Measurements from ENCODE around the gene DHRS4.

- no peak for TF ChIP-seq TEAD4 (IDR thresholded peaks at IDR 0.05)
- TF ChIP-seq RAD21 (IDR thresholded peaks at IDR 0.05; ENCODE audit: low read depth) = no peak
- TF ChIP-seq CREB1 (IDR thresholded peaks at IDR 0.05; ENCODE audit: low read depth) = no peak
- no peak for TF ChIP-seq EGR1 (IDR thresholded peaks at IDR 0.05)
- no peak for TF ChIP-seq FOXM1 (IDR thresholded peaks at IDR 0.05; ENCODE audit: borderline replicate concordance, low read depth)
- TF ChIP-seq TAF1 (IDR thresholded peaks at IDR 0.05; ENCODE audit: low read depth) = no peak
- TF ChIP-seq MAX (IDR thresholded peaks at IDR 0.05) = no peak
- no peak for TF ChIP-seq YY1 (IDR thresholded peaks at IDR 0.05; ENCODE audit: low read depth)
- no peak for TF ChIP-seq USF1 (IDR thresholded peaks at IDR 0.05)
- TF ChIP-seq TCF12 (IDR thresholded peaks at IDR 0.05; ENCODE audit: low read depth) = no peak
- no peak for TF ChIP-seq NFIC (IDR thresholded peaks at IDR 0.05)
- TF ChIP-seq EP300 (IDR thresholded peaks at IDR 0.05; ENCODE audit: borderline replicate concordance) = no peak
- TF ChIP-seq CEBPB (IDR thresholded peaks at IDR 0.05) = no peak
Measured at GRCh38 chr14:23930742-23931141, 22.8 kb upstream of the DHRS4 start.

Measured in Ishikawa (cell line).